Measurements from ENCODE around the gene CCDC184. TPM values are rescaled to one million over a fixed set of nuclear protein-coding genes. Genes with fewer than 3 reads are reported as not detected.

The CCDC184 gene
- total and polyA plus RNA-seq, 2 of the 13 experiments (the other 11 are each of a cell fraction or from before 2014, with no cell fraction given), result not detected

GRCh38 chr12:48142818-48143674, 40.4 kb upstream of the CCDC184 start:
- DNase-seq (ENCODE audit: low spot score) (no peak), FAIRE-seq (no peak), ATAC-seq (no peak)
- BruUV-seq (replicated peaks), result no TSS peak
- Histone ChIP-seq H3K27me3 (ENCODE audit: control insufficient read depth in 1 of 2, insufficient read depth in 2 of 2, low read length in 2 of 2) (no peaks in the 10 kb centered on the region), H3K79me2 (ENCODE audit: insufficient read depth, low read length) (no peaks in the 10 kb centered on the region), H3K4me3 (replicated peaks in 1 of 3; ENCODE audit: insufficient read depth in 1 of 3, low read depth in 2 of 3, low read length in 3 of 3) (no peak overlapping the region), H4K20me1 (ENCODE audit: insufficient read depth, low read length) (no peaks in the 10 kb centered on the region), H3K27ac (ENCODE audit: extremely low read length, insufficient read depth, low read length) (no peak overlapping the region), H3K4me1 (ENCODE audit: insufficient read depth, low read length) (no peaks in the 10 kb centered on the region), H3K9me3 (ENCODE audit: low read length) (no peaks in the 10 kb centered on the region), H3K9ac (ENCODE audit: insufficient read depth, low read depth, low read length) (no peak overlapping the region), H2AFZ (ENCODE audit: low read length) (no peak overlapping the region), H3K4me2 (ENCODE audit: low read depth, low read length) (no peak overlapping the region), H3K36me3 (replicated peaks in 1 of 2; ENCODE audit: control insufficient read depth in 1 of 2, insufficient read depth in 2 of 2, low read length in 2 of 2) (no peaks in the 10 kb centered on the region; a peak in 1 of 5 replicates)
- POLR2A ChIA-PET, result interaction anchor here (2.1 kb wide), 1 partner anchor 14 kb away, joined by 5 read pairs; the partner anchor contains the start of gene ASB8
- WGBS (ENCODE audit: low lambda C conversion rate), result 93% methylated on average over 3 of the region's 7 CpGs
- in situ Hi-C loops (cut with HindIII; ENCODE audit: extremely low pct_ligation_motif_present, low pct_unique_long_range_greater_than_20kb) (no loop called here), intact Hi-C loops (cut with micrococcal nuclease; ENCODE audit: unreplicated experiment) (no loop called here)
- CTCF ChIA-PET (ENCODE audit: low intra/inter-chr PET ratio, low total read pairs), result no interaction called here
- no peak for TF ChIP-seq ZMAT5 (CRISPR knock-in tag; IDR thresholded peaks at IDR 0.05; ENCODE audit: borderline replicate concordance, low read depth)
- no peak for TF ChIP-seq ZNF781 (CRISPR knock-in tag; IDR thresholded peaks at IDR 0.05; ENCODE audit: borderline replicate concordance, not compliant biosample characterization)
- no peak for TF ChIP-seq ZNF280B (CRISPR knock-in tag; IDR thresholded peaks at IDR 0.05; ENCODE audit: borderline replicate concordance)
- TF ChIP-seq TOE1 (CRISPR knock-in tag; IDR thresholded peaks at IDR 0.05), result no peak
- TF ChIP-seq NFKBIZ (CRISPR knock-in tag; IDR thresholded peaks at IDR 0.05), result no peak
- TF ChIP-seq BORCS8-MEF2B (CRISPR knock-in tag; IDR thresholded peaks at IDR 0.05), result no peak
- TF ChIP-seq ZNF841 (CRISPR knock-in tag; IDR thresholded peaks at IDR 0.05; ENCODE audit: borderline replicate concordance), result no peak
- no peak for TF ChIP-seq ZNF609 (CRISPR knock-in tag; IDR thresholded peaks at IDR 0.05; ENCODE audit: borderline replicate concordance)
- no peak for TF ChIP-seq TOPORS (CRISPR knock-in tag; IDR thresholded peaks at IDR 0.05)
- TF ChIP-seq CREB3 (CRISPR knock-in tag; IDR thresholded peaks at IDR 0.05), result no peak
- TF ChIP-seq ZBTB38 (CRISPR knock-in tag; IDR thresholded peaks at IDR 0.05), result no peak
- TF ChIP-seq ZNF644 (CRISPR knock-in tag; IDR thresholded peaks at IDR 0.05; ENCODE audit: low read depth), result no peak
- no peak for TF ChIP-seq SMC3 (IDR thresholded peaks at IDR 0.05; ENCODE audit: low read length)
- TF ChIP-seq HNF1B (CRISPR knock-in tag; IDR thresholded peaks at IDR 0.05), result no peak
